Heart left ventricle (tissue), 16 donors: Measurements from ENCODE around the gene PPP4R3B. TPM values are rescaled to one million over a fixed set of nuclear protein-coding genes. Genes with fewer than 3 reads are reported as not detected.

Experiments used
- ATAC-seq, 4 donors: fragments of 200-7000 bp; cut with Tn5 transposase; one replicate each; pipeline ENCODE4 v1.9.1; 2020 to 2022; ENCODE audit warnings: moderate library complexity in 4 of 4, mild to moderate bottlenecking in 3 of 4, moderate number of reproducible peaks in 1 of 4
- DNase-seq, 5 donors: peaks; one replicate each; pipeline ENCODE4 v3.0.0-alpha.2; 2020
- H3K27ac ChIP-seq, 12 donors: fragments of 200-600 bp; sonication (generic) in 4 of 12; one replicate each; pipeline versions ENCODE4 v1.5.0 to v1.8.0; 2016 to 2022; ENCODE audit warnings: mild to moderate bottlenecking in 2 of 12
- H3K27me3 ChIP-seq, 9 donors: fragments of 200-600 bp; sonication (generic) in 2 of 9; one replicate each; pipeline versions ENCODE4 v1.5.1 to v1.8.0; 2016 to 2022; ENCODE audit warnings: mild to moderate bottlenecking in 3 of 9
- H3K36me3 ChIP-seq, 9 donors: fragments of 200-600 bp; sonication (generic) in 2 of 9; one replicate each; pipeline versions ENCODE4 v1.5.0 to v1.8.0; 2018 to 2022; ENCODE audit warnings: mild to moderate bottlenecking in 2 of 9
- H3K4me1 ChIP-seq, 12 donors: fragments of 200-600 bp; sonication (generic) in 4 of 12; one replicate each; pipeline versions ENCODE4 v1.5.0 to v1.8.0; 2016 to 2022; ENCODE audit warnings: mild to moderate bottlenecking in 3 of 12
- H3K4me3 ChIP-seq, 12 donors: fragments of 200-600 bp; sonication (generic) in 4 of 12; one replicate each; pipeline versions ENCODE4 v1.5.0 to v1.8.0; 2017 to 2022; ENCODE audit warnings: mild to moderate bottlenecking in 9 of 12, moderate library complexity in 4 of 12
- H3K9me3 ChIP-seq, 12 donors: fragments of 200-600 bp; sonication (generic) in 4 of 12; one replicate each; pipeline versions ENCODE4 v1.5.0 to v1.8.0; 2016 to 2022; ENCODE audit warnings: mild to moderate bottlenecking in 1 of 12
- POLR2A ChIP-seq, 2 donors: fragments of 450-650 bp; IDR thresholded peaks; one replicate each; pipeline ENCODE4 v1.6.1; 2017; ENCODE audit warnings: antibody characterized with exemption in 2 of 2, mild to moderate bottlenecking in 2 of 2, moderate library complexity in 2 of 2
- WGBS, 4 donors: extraction: QIAGEN DNeasy Blood & Tissue Kit in 2 of 4; methylation state at CpG; one replicate each; pipeline versions ENCODE4 v1.1.5 to v1.1.7; 2013 to 2018; 5-methylcytosine and 5-hydroxymethylcytosine counted together
- intact Hi-C, 10 donors: fragments of 100-400 bp; cut with DNase I; formaldehyde crosslinking; loops; one replicate each; pipeline versions ENCODE4 v1.11.1 to v1.14.2; 2022
- polyA plus RNA-seq, 2 donors: library from polyadenylated mRNA; stranded (reverse); fragments of 200-250 nt; gene quantifications; one replicate each; pipeline ENCODE4 v1.2.3, GENCODE V29; 2013
- total RNA-seq, 9 donors: library from RNA; depleted of rRNA in 2 of 9; stranded (reverse); fragments of >200 nt in 2 of 9; fragmentation: NEBNext Ultra II Directional in 3 of 9; extraction: Animal tissue kit (Norgen Biotek cat#: 25700) in 3 of 9; gene quantifications; one replicate each; pipeline versions ENCODE4 v1.1.0 to v1.2.4, GENCODE V29; 2016 to 2023
- TF ChIP-seq, protein P1 (sequence below), 12 donors: fragments of 200-600 bp; sonication (generic) in 4 of 12; IDR thresholded peaks; one replicate each; pipeline versions ENCODE4 v1.5.0 to v1.8.0; 2018 to 2022; ENCODE audit warnings: antibody characterized with exemption in 12 of 12, mild to moderate bottlenecking in 5 of 12
- donor health status: ischemic (EF 13 %, LVEDD 7.1; RV severe dilation, severe dysfunction).
- donor health status: healthy with polysubstance abuse.
- donor health status: DM: no; HTN: yes; CAD: no.
- donor health status: DM: no; HTN: no; CAD: no.
- donor health status: ischemic (EF 25% LVEDD 6.9; RV normal size, moderate dysfunction).
- donor health status: ischemic (EF 25% LVEDD 5.7; RV mildly dilated, moderate dysfunction).
- donor health status: healthy.
- donor health status: DM: yes; HTN: yes; CAD: no.
- donor health status: ischemic (EF 35%, LVEDD 5.7; RV mildly dilated, moderate dysfunction).
- donor health status: nonischemic (EF 11% LVEDD 7.7; RV severe dilation, severe dysfunction).
- donor health status: DM: yes; HTN: yes; CAD: no.
- donor health status: PGD.
- donor health status: ischemic (EF 29% LVEDD 5.4; RV normal size, mild dysfunction).
- donor health status: nonischemic (EF 23%, LVEDD 6.1; RV moderate dilation, normal function).

Gene PPP4R3B
- total and polyA plus RNA-seq, 11 donors, result 9.9 to 32.4 (median 21.5) TPM

- peak in 3 of 4 donors; percentile 26 to 64 (median 33) for ATAC-seq
- intact Hi-C loops, result no loop called here
These were observed 114.8 kb downstream of the PPP4R3B start for GRCh38 chr2:55502590-55503141.

GRCh38 chr2:55500025-55500424, 117.4 kb downstream of the PPP4R3B start:
- Histone ChIP-seq H3K4me3 (no peak overlapping the region), H3K9me3 (no peaks in the 10 kb centered on the region), H3K27ac (no peak overlapping the region), H3K4me1 (no peaks in the 10 kb centered on the region), H3K36me3 (no peaks in the 10 kb centered on the region), H3K27me3 (no peaks in the 10 kb centered on the region)
- intact Hi-C loops, result no loop called here
- no peak for TF ChIP-seq POLR2A (IDR thresholded peaks at IDR 0.05)
- TF ChIP-seq, protein P1, sequence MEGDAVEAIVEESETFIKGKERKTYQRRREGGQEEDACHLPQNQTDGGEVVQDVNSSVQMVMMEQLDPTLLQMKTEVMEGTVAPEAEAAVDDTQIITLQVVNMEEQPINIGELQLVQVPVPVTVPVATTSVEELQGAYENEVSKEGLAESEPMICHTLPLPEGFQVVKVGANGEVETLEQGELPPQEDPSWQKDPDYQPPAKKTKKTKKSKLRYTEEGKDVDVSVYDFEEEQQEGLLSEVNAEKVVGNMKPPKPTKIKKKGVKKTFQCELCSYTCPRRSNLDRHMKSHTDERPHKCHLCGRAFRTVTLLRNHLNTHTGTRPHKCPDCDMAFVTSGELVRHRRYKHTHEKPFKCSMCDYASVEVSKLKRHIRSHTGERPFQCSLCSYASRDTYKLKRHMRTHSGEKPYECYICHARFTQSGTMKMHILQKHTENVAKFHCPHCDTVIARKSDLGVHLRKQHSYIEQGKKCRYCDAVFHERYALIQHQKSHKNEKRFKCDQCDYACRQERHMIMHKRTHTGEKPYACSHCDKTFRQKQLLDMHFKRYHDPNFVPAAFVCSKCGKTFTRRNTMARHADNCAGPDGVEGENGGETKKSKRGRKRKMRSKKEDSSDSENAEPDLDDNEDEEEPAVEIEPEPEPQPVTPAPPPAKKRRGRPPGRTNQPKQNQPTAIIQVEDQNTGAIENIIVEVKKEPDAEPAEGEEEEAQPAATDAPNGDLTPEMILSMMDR (IDR thresholded peaks at IDR 0.05), result no peak
- ATAC-seq, result no peak
- 70 to 74% (median 73%) methylated on average over 2 of the region's 2 CpGs for WGBS, 4 donors
- DNase-seq, result no peak

More at GRCh38 chr2:55502590-55503141, 114.8 kb downstream of the PPP4R3B start:
- H3K27ac ChIP-seq, result no peak overlapping the region
- H3K4me3 ChIP-seq, result no peak overlapping the region
- no peaks in the 10 kb centered on the region for H3K4me1 ChIP-seq
- DNase-seq, result no peak
- TF ChIP-seq, protein P1 (IDR thresholded peaks at IDR 0.05), result no peak
- no peak for TF ChIP-seq POLR2A (IDR thresholded peaks at IDR 0.05)
- no peaks in the 10 kb centered on the region for H3K9me3 ChIP-seq
- H3K27me3 ChIP-seq, result no peaks in the 10 kb centered on the region
- H3K36me3 ChIP-seq, result no peaks in the 10 kb centered on the region
- WGBS, 4 donors, result 86 to 93% (median 90%) methylated on average over 9 of the region's 9 CpGs

DNA sequence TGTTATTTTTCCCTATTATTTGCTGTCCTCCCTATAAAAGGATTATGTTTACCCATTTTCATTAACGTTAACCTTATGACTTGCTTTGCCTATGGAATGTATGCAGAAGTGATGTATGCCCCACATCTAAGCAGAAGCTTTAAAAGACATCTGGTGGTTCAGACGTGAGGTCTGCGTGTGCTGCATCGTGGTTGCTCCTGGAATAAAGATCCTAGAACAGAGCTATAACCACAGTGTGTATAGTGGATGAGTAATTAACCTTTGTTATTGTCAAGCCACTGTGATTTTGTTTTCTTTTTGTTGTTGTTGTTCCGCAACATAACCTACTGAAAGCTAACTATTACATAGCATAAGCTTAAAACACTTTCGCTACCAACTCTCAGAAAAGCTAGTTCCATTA, 118.8 kb downstream of the PPP4R3B start:
- H3K9me3 ChIP-seq, result no peaks in the 10 kb centered on the region
- intact Hi-C loops, result no loop called here
- H3K27me3 ChIP-seq, result no peaks in the 10 kb centered on the region
- TF ChIP-seq, protein P1 (IDR thresholded peaks at IDR 0.05), result no peak
- no peak for TF ChIP-seq POLR2A (IDR thresholded peaks at IDR 0.05)
- H3K4me3 ChIP-seq, result no peak overlapping the region
- WGBS, 4 donors, result 88 to 92% (median 91%) methylated on average over 6 of the region's 6 CpGs
- H3K36me3 ChIP-seq, result no peaks in the 10 kb centered on the region
- DNase-seq (no peak), ATAC-seq (no peak)
- H3K4me1 ChIP-seq, result no peaks in the 10 kb centered on the region
- no peak overlapping the region for H3K27ac ChIP-seq

Other genes with a start within 250 kb of the PPP4R3B start
- gene CCDC88A, start 197.8 kb downstream of the PPP4R3B start, total RNA-seq, result 10 to 100 TPM; 17.3 to 53.6 (median 24.4) TPM
- 10 to 100 TPM; 10.4 to 26.3 TPM for gene CCDC88A, start 197.8 kb downstream of the PPP4R3B start, polyA plus RNA-seq
- gene CFAP36, start 97.9 kb downstream of the PPP4R3B start, total RNA-seq, result 10 to 100 TPM; 14.2 to 31.8 (median 21.0) TPM
- 10 to 100 TPM; 25.1 to 35.7 TPM for gene CFAP36, start 97.9 kb downstream of the PPP4R3B start, polyA plus RNA-seq
- 10 to 100 TPM; 11.1 to 28.7 (median 22.5) TPM for gene PNPT1, start 76.2 kb upstream of the PPP4R3B start, total RNA-seq
- gene PNPT1, start 76.2 kb upstream of the PPP4R3B start, polyA plus RNA-seq, result 10 to 100 TPM; 10.4 to 17.5 TPM